ENCODE data around the gene PLEKHB1. TPM values are rescaled to one million over a fixed set of nuclear protein-coding genes. Genes with fewer than 3 reads are reported as not detected.
A peak's percentile ranks its signal among the peaks of the same experiment; 100 is the strongest.

The PLEKHB1 gene, protein sequence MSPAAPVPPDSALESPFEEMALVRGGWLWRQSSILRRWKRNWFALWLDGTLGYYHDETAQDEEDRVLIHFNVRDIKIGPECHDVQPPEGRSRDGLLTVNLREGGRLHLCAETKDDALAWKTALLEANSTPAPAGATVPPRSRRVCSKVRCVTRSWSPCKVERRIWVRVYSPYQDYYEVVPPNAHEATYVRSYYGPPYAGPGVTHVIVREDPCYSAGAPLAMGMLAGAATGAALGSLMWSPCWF
- total RNA-seq (10 to 100 TPM; 62.1 to 71.5 TPM), polyA plus RNA-seq (ENCODE audit: insufficient read depth, low read depth, low replicate concordance) (54.9 TPM)
- long read RNA-seq, donor 1, partial matches to known transcripts: 0 of 7 reads
- long read RNA-seq, donor 1, other reads (novel, unspliced or antisense): 0 of 7 reads
- long read RNA-seq, donor 2, transcript PLEKHB1-201 (7 exons, 2,016 nt): major isoform, 5 of 8 reads
- long read RNA-seq, donor 2, partial matches to known transcripts: 0 of 8 reads
- long read RNA-seq, donor 2, other reads (novel, unspliced or antisense): 0 of 8 reads

DNA sequence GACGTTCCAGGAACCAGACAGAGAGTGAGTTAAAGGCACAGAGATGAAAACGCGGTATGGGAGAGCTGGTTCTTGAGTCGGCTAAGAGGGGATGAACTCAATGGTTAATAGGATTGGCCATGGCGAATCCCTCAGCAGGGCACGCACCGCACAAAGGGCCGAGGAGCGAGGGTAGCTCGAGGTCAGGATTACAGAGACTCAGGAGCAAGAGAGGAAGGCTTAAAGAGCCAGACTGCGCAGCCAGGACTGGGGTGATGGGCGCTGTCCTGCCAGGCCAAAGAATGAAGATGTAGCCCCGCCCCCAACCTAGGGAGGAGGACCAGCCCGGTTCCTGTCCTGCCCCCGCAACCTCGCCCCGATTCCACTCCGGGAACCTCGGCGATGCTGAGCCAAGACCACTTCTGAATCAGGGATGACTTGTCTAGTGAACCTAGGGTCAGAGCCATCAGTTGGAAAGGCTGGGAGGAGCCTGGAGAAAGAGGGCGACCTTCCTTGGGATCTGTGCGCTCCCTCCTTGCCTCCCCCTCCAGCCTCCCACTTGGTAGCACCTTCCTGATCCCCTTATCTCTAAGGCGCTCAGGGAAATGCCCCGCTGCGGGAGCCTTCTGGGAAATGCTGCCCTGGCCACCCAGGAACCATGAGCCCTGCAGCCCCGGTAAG is at the start of gene PLEKHB1:
TSS of gene PLEKHB1 (plus strand) at position 610 of the 660 bp plus-strand sequence. CDS start at position 638, 28 bp downstream.
- intact Hi-C loops (cut with DNase I; ENCODE audit: low total_unique reads): no loop called here
- no peaks in the 10 kb centered on the region for H3K36me3 ChIP-seq (ENCODE audit: low read depth, missing control alignments)
- H3K27ac ChIP-seq: no peak within 1 kb of the TSS
- no peaks in the 10 kb centered on the region for H3K9me3 ChIP-seq
- H3K4me3 ChIP-seq: peak within 1 kb of the TSS in 1 of 2 donors; percentile 34
- WGBS, 2 donors: 19 to 31% methylated on average over 23 to 26 of the region's 26 CpGs
- peak; percentile 58 for DNase-seq
- no peaks in the 10 kb centered on the region for H3K27me3 ChIP-seq
- TF ChIP-seq, protein P1, sequence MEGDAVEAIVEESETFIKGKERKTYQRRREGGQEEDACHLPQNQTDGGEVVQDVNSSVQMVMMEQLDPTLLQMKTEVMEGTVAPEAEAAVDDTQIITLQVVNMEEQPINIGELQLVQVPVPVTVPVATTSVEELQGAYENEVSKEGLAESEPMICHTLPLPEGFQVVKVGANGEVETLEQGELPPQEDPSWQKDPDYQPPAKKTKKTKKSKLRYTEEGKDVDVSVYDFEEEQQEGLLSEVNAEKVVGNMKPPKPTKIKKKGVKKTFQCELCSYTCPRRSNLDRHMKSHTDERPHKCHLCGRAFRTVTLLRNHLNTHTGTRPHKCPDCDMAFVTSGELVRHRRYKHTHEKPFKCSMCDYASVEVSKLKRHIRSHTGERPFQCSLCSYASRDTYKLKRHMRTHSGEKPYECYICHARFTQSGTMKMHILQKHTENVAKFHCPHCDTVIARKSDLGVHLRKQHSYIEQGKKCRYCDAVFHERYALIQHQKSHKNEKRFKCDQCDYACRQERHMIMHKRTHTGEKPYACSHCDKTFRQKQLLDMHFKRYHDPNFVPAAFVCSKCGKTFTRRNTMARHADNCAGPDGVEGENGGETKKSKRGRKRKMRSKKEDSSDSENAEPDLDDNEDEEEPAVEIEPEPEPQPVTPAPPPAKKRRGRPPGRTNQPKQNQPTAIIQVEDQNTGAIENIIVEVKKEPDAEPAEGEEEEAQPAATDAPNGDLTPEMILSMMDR (IDR thresholded peaks at IDR 0.05): no peak
- no peak for TF ChIP-seq POLR2A (IDR thresholded peaks at IDR 0.05)
- H3K4me1 ChIP-seq: peaks cover 13% of the 10 kb centered on the region

DNA sequence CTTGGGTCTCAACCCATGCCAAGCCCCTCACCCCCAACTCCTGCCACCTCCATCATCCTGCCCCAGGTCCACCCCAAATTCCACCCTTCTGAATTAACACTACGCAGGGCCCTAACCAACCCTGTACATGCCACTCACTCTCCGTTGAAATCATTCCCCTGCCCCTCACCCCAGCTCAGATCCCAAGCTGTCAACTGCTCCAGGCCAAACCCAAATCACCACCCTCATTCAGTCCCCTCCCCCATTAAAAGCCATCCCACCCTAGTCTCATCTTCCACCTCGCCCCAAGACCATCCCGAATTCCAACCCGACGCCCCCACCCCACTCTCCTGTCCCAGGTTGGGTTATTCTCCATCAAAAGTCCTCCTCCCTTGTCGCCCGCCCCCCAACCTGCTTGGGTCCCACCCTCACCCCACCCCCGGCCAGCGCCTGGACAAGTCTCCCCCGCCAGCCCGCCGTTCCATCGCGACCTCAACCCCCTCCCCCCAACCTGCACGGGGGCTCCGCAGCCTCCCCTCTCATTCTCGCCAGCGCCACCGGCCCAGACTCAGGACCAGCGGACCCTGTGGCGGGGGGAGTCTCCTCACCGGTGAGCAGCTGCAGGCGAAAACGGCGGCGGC is 48.9 kb upstream of the PLEKHB1 start:
- H3K4me1 ChIP-seq: peaks cover 7% of the 10 kb centered on the region
- no peaks in the 10 kb centered on the region for H3K27me3 ChIP-seq
- no peaks in the 10 kb centered on the region for H3K9me3 ChIP-seq
- no peak for DNase-seq
- H3K4me3 ChIP-seq: peak overlapping the region; percentile 86 to 94
- 5% methylated on average over 8 to 27 of the region's 27 CpGs for WGBS, 2 donors
- H3K27ac ChIP-seq: peak overlapping the region; percentile 84 to 85
- intact Hi-C loops (cut with DNase I; ENCODE audit: low total_unique reads): no loop called here
- TF ChIP-seq, protein P1 (IDR thresholded peaks at IDR 0.05): no peak
- TF ChIP-seq POLR2A (IDR thresholded peaks at IDR 0.05): no peak
- no peaks in the 10 kb centered on the region for H3K36me3 ChIP-seq (ENCODE audit: low read depth, missing control alignments)

DNA sequence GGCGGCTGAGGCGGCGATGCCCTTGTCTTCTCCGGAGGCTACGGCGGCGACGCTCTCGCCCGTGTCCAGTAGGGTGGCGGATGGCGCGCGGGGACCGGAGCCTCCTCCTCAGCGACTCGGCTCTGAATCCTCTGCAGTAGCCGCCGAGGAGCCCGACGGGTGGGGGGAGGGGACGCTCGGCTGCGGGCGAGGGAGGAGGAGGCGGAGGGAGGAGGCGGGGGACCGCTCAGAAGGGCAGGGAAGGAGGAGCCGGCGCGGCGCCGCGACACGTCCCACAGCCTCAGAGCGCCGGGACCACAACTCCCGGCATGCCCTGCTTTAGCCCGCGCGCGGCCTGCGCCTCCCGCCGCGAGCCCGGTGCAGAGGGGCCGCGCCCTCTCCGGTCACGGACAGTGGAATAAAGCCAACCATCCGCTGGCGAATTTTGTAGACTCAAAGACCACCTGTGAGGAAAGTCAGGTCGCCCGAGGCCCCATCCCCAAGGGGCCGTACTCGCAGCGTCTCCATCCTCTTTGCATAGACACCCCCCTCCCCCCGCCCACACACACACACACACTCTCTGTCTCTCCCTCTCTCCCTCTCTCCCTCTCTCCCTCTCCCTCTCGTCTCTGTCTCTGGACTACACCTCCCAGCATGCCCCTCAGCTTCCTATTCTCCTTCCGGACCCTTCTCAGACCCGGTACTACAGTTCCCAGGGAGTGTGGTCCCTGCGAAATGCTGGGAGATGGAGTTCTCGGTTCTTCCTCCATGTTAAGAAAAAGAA is 48.2 kb upstream of the PLEKHB1 start, which contains the start of gene FAM168A:
TSS of gene FAM168A (minus strand) at position 157 of the 763 bp plus-strand sequence. CDS start 129,638 bp downstream, outside the sequence.
- intact Hi-C loops (cut with DNase I; ENCODE audit: low total_unique reads): no loop called here

More for the DNA sequence above, 48.2 kb upstream of the PLEKHB1 start, which contains the start of gene FAM168A:
- TF ChIP-seq POLR2A (IDR thresholded peaks at IDR 0.05): peak; percentile 42
- TF ChIP-seq, protein P1 (IDR thresholded peaks at IDR 0.05): peak in 2 of 3 experiments; percentile 21 to 29
- Histone ChIP-seq H3K27ac (peak within 1 kb of the TSS; percentile 84 to 85), H3K9me3 (no peaks in the 10 kb centered on the region), H3K36me3 (ENCODE audit: low read depth, missing control alignments) (no peaks in the 10 kb centered on the region), H3K4me3 (peak within 1 kb of the TSS; percentile 86 to 94), H3K27me3 (no peaks in the 10 kb centered on the region), H3K4me1 (peaks cover 7% of the 10 kb centered on the region)
- WGBS, 2 donors: 0 to 1% methylated on average over 22 to 58 of the region's 64 CpGs
- DNase-seq: peak; percentile 97

All from testis (tissue), 5 donors.